ENCODE results near the gene IYD.

IYD gene

DNA sequence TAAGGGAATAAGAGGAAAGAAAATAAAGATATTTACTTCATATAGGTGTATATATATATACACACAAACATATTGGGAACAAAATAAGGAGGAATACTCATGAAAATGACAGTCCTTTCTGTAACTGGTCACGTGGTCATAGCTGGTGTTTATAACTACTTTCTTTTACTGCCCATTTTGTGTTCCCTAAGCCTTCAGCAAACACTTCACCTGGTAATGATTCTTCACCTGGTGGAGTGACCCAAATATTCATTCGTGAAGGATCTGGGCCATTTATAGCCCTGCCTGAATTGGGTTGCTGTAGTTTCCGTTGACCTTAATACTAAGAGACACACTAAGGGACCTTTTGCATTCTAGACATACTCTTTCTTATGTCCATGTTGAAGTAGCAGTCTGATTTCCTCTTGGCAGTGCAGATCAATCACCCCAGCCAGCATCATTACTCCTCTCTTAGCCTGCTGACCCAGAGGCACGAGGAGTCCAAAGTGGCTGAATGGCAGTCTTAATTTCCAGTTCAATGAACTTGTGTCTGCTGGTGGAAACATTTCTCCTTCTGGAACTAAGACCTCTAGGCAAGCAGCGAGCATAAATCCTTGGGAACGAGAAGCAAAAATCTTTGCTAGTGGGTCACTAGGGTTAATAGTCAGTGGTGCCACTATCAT is 39.9 kb upstream of the IYD start:
- H3K27me3 ChIP-seq (ENCODE audit: insufficient read depth, low read depth): no peaks in the 10 kb centered on the region
- no peak overlapping the region for H3K27ac ChIP-seq
- no peak overlapping the region for H2AFZ ChIP-seq (ENCODE audit: low read depth)
- no peak for TF ChIP-seq CTCF (conservative IDR thresholded peaks at IDR 0.05; ENCODE audit: low read depth, low read length)
- no peak overlapping the region for H3K4me3 ChIP-seq (IDR thresholded peaks at IDR 0.05; ENCODE audit: insufficient read depth, low read depth, low read length)
- H3K9ac ChIP-seq: no peak overlapping the region
- H3K36me3 ChIP-seq (ENCODE audit: insufficient read depth): no peaks in the 10 kb centered on the region
- H4K20me1 ChIP-seq (ENCODE audit: insufficient read depth): no peaks in the 10 kb centered on the region
- H3K4me1 ChIP-seq (ENCODE audit: low read depth, poor library complexity, severe bottlenecking): no peaks in the 10 kb centered on the region
- H3K79me2 ChIP-seq (ENCODE audit: insufficient read depth, low read depth): no peaks in the 10 kb centered on the region
- no peak overlapping the region for H3K4me2 ChIP-seq

DNA sequence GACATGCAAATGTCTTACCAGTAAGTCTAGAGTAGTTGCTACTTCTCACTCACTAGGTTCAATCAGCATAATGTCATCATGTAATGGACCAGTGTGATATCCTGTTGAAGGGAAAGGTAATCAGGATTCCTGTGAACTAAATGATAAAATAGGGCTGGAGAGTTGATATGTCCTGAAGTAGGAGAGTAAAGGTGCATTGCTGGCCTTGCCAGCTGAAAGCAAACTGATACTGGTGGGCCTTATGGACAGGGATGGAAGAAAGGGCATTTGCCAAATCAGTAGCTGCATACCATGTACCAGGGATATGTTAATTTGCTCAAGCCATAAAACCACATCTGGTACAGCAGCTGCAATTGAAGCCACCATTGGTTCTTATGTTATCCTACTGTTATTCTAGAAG is 37.5 kb upstream of the IYD start:
- no peaks in the 10 kb centered on the region for H3K79me2 ChIP-seq (ENCODE audit: insufficient read depth, low read depth)
- no peak overlapping the region for H3K4me3 ChIP-seq (IDR thresholded peaks at IDR 0.05; ENCODE audit: insufficient read depth, low read depth, low read length)
- H3K9ac ChIP-seq: no peak overlapping the region
- TF ChIP-seq CTCF (conservative IDR thresholded peaks at IDR 0.05; ENCODE audit: low read depth, low read length): no peak
- H4K20me1 ChIP-seq (ENCODE audit: insufficient read depth): no peaks in the 10 kb centered on the region
- H3K27ac ChIP-seq: no peak overlapping the region
- H3K36me3 ChIP-seq (ENCODE audit: insufficient read depth): no peaks in the 10 kb centered on the region
- H3K4me1 ChIP-seq (ENCODE audit: low read depth, poor library complexity, severe bottlenecking): no peaks in the 10 kb centered on the region
- no peak overlapping the region for H3K4me2 ChIP-seq
- H2AFZ ChIP-seq (ENCODE audit: low read depth): no peak overlapping the region
- H3K27me3 ChIP-seq (ENCODE audit: insufficient read depth, low read depth): no peaks in the 10 kb centered on the region

DNA sequence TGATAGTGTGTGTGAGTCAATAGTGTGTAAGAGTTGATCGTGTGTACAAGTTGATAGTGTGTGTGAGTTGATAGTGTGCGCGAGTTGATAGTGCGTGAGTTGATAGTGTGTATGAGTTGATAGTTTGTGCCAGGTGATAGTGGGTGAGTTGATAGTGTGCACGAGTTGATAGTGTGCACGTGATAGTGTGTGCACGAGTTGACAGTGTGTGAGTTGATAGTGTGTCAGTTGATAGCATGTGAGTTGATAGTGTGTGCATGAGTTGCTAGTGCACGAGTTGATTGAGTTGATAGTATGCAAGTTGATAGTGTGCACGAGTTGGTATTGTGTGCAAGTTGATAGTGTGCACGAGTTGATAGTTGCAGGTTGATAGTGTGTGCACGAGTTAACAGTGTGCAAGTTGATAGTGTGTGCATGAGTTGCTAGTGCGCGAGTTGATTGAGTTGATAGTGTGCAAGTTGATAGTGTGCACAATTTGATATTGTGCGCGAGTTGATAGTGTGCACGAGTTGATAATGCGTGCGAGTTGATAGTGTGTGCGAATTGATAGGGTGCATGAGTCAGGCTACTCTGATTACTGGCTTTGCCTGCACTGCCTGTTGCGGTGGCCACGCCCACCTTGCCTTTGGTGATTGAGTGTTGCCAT is 35.8 kb upstream of the IYD start:
- Histone ChIP-seq H3K79me2 (ENCODE audit: insufficient read depth, low read depth) (no peaks in the 10 kb centered on the region), H4K20me1 (ENCODE audit: insufficient read depth) (no peaks in the 10 kb centered on the region), H3K4me2 (no peak overlapping the region), H3K4me1 (ENCODE audit: low read depth, poor library complexity, severe bottlenecking) (no peaks in the 10 kb centered on the region), H3K27me3 (ENCODE audit: insufficient read depth, low read depth) (no peaks in the 10 kb centered on the region), H3K9ac (no peak overlapping the region), H2AFZ (ENCODE audit: low read depth) (no peak overlapping the region), H3K36me3 (ENCODE audit: insufficient read depth) (no peaks in the 10 kb centered on the region), H3K27ac (no peak overlapping the region), H3K4me3 (IDR thresholded peaks at IDR 0.05; ENCODE audit: insufficient read depth, low read depth, low read length) (no peak overlapping the region)
- TF ChIP-seq CTCF (conservative IDR thresholded peaks at IDR 0.05; ENCODE audit: low read depth, low read length): no peak

DNA sequence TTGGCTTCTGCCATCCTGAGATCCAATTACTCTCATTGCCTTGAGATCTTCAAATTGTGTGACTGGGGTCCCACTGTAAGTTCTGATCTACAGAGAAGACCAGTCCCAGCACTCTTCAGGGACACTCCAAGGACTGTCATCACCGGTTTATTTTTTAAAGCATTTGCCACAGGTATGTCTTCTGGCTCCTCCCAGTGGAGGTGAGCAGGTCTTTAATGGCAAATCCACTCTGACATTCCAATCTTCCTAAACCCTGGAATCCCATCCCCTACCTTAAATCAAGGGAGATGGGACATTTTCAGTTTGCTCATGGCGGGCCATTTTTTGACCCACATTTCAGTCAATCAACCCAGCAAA is 35.2 kb upstream of the IYD start:
- Histone ChIP-seq H3K4me2 (no peak overlapping the region), H4K20me1 (ENCODE audit: insufficient read depth) (no peaks in the 10 kb centered on the region), H3K4me1 (ENCODE audit: low read depth, poor library complexity, severe bottlenecking) (no peaks in the 10 kb centered on the region), H3K79me2 (ENCODE audit: insufficient read depth, low read depth) (no peaks in the 10 kb centered on the region), H3K27me3 (ENCODE audit: insufficient read depth, low read depth) (no peaks in the 10 kb centered on the region), H3K9ac (no peak overlapping the region), H2AFZ (ENCODE audit: low read depth) (no peak overlapping the region), H3K4me3 (IDR thresholded peaks at IDR 0.05; ENCODE audit: insufficient read depth, low read depth, low read length) (no peak overlapping the region), H3K27ac (no peak overlapping the region), H3K36me3 (ENCODE audit: insufficient read depth) (no peaks in the 10 kb centered on the region)
- TF ChIP-seq CTCF (conservative IDR thresholded peaks at IDR 0.05; ENCODE audit: low read depth, low read length): no peak

Data from KMS-11 (cell line).